NCI-H2029 treated with DMSO at 0.1 percent for 48 hours (cell line): ENCODE data around the gene UBR3.
"Not testable (repeated sequence)": the region's sequence is repeated elsewhere in the genome, so short reads cannot be mapped to it uniquely, and the experiment has no call there.

Experiments used
- DNase-seq: peaks from one replicate; lab custom pipeline; 2025; lab: John Stamatoyannopoulos, UW

The UBR3 gene

GRCh38 chr2:169871369-169871768 lies 44.1 kb downstream of the UBR3 start:
- DNase-seq = not testable (repeated sequence)

DNA sequence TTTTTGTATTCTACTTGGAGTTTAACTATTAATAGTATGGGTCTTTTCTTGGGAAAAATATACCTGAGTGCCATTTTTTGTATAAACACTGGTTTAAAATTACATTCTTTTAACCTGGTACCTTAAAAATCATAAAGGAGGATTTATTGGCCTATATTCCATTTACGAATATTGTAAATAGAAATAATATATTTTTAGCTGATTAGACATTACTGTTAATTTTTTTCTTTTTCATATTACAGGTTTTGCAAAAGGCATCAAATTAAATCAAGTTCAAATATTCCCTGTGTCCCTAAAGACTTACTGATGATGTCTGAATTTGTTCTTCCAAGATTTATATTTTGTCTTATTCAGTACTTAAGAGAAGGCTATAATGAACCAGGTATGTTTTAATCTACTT lies 44.7 kb downstream of the UBR3 start:
- DNase-seq = no peak

GRCh38 chr2:169877398-169877797 lies 50.1 kb downstream of the UBR3 start:
- no peak for DNase-seq

GRCh38 chr2:169887120-169887519 lies 59.9 kb downstream of the UBR3 start:
- DNase-seq = no peak

DNA sequence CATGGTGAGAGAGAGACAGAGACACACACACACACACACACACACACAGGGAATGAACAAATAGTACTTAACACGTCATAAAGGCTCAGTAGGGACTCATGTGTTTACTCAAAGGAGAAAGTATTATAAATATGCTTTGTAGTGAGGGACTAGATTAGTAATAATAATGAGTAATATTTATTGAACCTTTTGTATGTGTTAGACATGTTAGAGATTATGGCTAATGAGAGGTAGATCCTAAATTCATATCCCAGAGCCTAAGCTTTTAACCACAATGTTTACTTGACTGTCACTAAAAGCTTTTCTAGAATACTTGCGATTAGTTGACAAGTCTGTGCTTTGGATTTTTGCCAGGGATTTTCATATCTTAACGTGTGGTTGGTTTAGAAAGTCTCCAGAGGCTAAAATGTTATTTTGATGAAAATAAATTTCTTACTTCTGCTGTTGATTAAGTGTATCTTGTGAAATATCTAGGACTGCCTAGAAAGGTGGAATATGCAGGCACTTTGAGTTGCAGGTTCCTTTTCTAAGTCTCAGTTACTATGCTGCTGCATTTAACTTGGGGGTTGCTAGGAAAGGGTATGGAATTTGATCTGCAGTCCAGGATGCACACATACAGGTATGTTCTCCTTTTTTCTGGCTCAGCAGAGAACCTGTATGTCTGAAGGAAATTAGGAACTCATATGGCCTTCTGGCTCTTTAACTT lies 64.5 kb downstream of the UBR3 start:
- peak; percentile 76 for DNase-seq

GRCh38 chr2:169892951-169893350 lies 65.7 kb downstream of the UBR3 start:
- no peak for DNase-seq

DNA sequence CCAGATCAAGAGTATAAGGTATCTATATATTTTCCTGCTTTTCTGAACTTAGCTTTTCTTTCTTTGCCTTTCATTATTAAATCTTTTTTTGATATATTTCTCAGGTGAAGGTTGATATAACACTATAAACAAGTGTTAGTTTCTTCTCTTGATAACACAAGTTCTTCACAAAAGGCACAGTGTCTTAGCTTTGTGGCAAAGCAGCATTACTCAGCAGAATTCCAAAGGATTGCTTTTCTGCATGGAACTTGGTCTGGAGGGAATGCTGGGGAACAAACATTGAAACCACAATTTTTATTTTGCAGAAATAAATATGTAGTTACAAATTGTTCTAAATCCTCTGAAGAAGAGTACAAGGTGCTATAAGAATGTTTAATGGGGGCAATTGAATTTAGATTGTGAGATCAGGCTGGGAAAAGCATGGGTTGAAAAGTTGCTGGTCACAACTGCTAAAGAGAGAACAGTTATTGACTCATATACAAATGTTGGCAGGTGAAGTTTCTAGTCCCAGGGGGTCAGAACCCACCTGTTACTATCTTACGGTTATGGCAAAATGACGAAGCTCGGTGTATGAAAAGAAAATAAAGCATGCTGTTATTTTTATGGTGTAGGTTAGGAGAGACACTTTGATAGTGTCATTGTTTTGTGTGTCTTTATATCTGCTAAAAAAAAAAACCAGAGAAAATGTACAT lies 68.2 kb downstream of the UBR3 start:
- DNase-seq = no peak

GRCh38 chr2:169897834-169898233 lies 70.6 kb downstream of the UBR3 start:
- DNase-seq = no peak

- DNase-seq = not testable (repeated sequence)
These were observed 72.8 kb downstream of the UBR3 start for GRCh38 chr2:169900103-169900502.

GRCh38 chr2:169900686-169901085 lies 73.4 kb downstream of the UBR3 start:
- DNase-seq = no peak

DNA sequence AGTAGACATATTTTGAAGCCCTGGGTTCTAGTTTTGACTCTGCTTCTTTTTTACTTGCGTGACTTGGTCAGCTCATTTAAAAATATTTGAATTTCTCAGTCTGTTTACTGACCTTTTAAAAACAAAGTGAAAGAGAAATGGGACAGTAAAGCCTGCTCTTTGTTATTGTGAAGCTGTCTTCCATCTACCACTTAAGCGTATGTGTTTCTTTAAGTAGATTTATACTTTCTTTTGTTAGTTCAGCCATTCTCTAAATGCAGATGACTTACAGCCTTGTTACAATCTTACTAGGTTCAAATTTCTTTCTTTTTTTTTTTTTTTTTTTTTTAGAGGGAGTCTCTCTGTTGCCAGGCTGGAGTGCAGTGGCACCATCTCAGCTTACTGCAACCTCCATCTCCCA lies 79.5 kb downstream of the UBR3 start:
- DNase-seq = no peak

- DNase-seq = no peak
These were observed 82.1 kb downstream of the UBR3 start for GRCh38 chr2:169909376-169909775.

- no peak for DNase-seq
These were observed 83.0 kb downstream of the UBR3 start for GRCh38 chr2:169910109-169910799.

- no peak for DNase-seq
These were observed 83.9 kb downstream of the UBR3 start for GRCh38 chr2:169911119-169911518.

DNA sequence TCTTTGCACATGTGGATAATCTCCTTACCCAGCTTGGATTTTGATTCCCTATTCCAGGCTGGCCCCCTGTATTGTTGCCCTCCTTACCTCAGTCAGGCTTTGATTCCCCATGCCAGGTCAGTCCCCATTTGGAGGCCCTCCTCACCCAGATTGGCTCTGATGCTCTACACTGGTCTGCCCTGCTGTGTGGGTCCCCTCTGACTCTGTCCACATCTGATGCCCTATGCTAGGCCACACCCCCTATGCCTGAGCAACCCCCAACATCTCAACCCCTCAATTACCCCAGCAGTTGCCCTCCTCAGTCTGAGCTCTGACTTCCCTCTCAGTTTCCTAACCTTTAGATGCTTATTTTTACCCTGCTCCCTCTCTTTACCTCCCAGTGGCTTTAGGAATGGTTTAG lies 89.4 kb downstream of the UBR3 start:
- DNase-seq = no peak

DNA sequence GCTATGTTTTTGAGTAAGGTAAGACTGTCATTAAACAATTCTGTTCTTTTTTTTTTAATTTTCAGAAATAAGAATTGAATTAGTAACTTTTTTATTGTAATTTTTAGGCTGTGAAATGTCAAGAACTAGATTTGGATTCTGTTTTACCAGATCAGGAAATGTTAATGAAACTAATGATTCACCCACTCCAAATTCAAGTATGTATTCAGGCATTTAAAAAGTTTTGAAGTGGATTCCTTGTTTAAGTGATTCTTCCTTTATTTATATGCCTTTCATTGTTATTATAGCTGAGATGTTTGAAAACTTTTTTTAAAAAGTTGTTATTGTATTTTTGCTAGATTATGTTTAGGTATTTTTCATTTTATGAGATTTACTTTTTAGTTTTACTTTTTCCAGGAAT lies 96.7 kb downstream of the UBR3 start:
- DNase-seq = no peak

- DNase-seq = no peak
These were observed 98.7 kb downstream of the UBR3 start for GRCh38 chr2:169925968-169926367.

GRCh38 chr2:169928463-169928864 lies 101.2 kb downstream of the UBR3 start:
- DNase-seq = peak; percentile 59

DNA sequence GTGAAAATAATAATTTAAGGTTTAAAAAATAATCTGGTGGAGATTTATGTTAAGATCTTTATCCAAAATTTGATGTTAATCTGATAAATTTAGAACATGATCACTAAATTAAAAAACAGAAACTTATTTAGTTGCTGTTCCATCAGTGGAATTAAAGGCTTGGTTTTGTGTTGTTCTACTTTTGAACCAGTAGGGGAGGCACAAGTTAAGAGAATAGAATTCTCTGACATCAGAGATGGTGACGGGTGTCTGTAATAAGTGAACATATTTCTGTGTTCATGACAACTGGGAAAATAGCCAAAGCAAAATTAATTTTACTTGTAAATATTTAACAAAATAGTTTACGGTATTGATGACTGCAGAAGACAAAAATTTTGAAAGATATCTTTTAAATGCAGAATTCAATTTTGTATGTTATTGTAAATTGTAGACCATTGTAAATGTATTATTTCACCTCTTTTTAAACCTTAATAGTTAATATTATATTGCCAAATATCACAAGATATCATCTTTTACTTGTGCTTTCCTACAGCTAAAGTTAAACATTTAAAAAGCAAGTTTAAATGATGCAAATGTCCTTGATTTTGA lies 106.0 kb downstream of the UBR3 start:
- DNase-seq = peak; percentile 15

DNA sequence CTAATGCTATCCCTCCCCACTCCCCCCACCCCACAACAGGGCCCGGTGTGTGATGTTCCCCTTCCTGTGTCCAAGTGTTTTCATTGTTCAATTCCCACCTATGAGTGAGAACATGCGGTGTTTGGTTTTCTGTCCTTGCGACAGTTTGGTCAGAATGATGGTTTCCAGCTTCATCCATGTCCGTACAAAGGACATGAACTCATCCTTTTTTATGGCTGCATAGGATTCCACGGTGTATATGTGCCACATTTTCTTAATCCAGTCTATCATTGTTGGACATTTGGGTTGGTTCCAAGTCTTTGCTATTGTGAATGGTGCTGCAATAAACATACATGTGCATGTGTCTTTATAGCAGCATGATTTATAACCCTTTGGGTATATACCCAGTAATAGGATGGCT lies 109.4 kb downstream of the UBR3 start:
- not testable (repeated sequence) for DNase-seq

DNA sequence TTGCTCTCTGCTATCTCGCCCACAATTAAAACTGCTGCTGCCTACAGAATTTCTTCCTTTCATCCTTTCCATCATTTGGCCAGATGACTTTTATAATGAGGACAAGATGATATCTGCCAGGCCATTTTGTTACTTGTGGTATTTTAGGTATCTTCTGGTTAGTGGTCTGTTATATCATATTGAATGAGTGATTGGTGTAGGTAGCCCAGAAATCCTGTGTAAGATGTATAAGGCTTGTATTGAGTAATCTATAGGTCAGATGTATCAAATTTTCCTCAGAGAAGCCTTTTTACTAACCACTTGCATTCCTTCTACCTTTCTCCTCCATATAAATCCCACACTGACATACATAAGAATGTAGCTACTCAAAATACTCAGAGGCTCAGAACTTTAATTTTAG lies 118.3 kb downstream of the UBR3 start:
- DNase-seq = no peak

DNA sequence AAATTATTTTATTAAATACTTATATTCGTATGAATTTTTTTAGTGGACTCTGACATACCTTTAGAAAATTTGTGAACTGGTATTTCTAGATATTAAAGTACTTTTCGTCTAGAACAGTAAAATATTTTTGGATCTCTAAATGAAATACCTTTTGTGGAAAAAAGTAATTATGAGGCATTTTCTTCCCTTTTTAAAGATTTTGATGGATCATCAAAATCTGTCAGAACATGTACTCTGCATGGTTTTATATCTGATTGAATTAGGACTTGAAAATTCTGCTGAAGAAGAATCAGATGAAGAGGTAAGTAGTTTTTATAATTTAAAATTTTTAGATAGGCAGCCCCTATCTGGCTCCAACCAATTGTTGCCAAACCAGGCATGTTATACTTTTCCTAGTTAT lies 118.8 kb downstream of the UBR3 start:
- no peak for DNase-seq

GRCh38 chr2:169946546-169946945 lies 119.3 kb downstream of the UBR3 start:
- no peak for DNase-seq
